PC-3 (cell line): ENCODE data around the gene PGS1.

Experiments
- EZH2phosphoT487 ChIP-seq: fragments of 300-600 bp; sonication (generic); IDR thresholded peaks from 2 replicates; pipeline ENCODE4 v1.6.1; 2018; ENCODE audit warnings: mild to moderate bottlenecking, antibody characterized with exemption, low read length, borderline replicate concordance
- TF ChIP-seq, protein P1 (sequence below): fragments of 300-600 bp; sonication (generic); conservative IDR thresholded peaks from 2 replicates; pipeline ENCODE4 v1.5.1; 2017; ENCODE audit warnings: antibody characterized with exemption, low read depth, mild to moderate bottlenecking, low read length

DNA sequence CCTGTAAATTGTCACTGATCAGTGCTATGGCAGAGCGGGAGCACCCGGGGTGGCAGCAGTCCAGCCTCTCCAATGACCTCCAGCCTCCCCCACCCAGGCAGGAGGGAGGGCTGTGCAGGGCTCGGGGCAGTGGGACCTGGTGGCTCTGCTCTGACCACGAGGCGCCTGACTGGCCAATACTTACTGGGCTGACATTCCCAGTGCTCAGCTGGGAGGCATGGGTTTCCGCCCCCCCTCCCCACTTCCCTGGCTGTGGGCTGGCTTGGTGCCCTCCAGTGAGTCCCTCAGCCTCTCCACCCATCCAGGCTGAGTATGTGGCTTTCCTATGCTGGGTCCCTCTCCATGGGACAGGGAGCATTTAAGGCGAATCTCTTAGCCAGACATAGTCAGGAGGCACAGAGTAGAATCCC is 21.3 kb upstream of the PGS1 start:
- TF ChIP-seq, protein P1, sequence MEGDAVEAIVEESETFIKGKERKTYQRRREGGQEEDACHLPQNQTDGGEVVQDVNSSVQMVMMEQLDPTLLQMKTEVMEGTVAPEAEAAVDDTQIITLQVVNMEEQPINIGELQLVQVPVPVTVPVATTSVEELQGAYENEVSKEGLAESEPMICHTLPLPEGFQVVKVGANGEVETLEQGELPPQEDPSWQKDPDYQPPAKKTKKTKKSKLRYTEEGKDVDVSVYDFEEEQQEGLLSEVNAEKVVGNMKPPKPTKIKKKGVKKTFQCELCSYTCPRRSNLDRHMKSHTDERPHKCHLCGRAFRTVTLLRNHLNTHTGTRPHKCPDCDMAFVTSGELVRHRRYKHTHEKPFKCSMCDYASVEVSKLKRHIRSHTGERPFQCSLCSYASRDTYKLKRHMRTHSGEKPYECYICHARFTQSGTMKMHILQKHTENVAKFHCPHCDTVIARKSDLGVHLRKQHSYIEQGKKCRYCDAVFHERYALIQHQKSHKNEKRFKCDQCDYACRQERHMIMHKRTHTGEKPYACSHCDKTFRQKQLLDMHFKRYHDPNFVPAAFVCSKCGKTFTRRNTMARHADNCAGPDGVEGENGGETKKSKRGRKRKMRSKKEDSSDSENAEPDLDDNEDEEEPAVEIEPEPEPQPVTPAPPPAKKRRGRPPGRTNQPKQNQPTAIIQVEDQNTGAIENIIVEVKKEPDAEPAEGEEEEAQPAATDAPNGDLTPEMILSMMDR, result no peak
- no peak for TF ChIP-seq EZH2phosphoT487
